ENCODE measurements around the gene WIPI1.

The WIPI1 gene

GRCh38 chr17:68451670-68452354 lies 5.5 kb downstream of the WIPI1 start:
- no peak overlapping the region for H3K4me3 ChIP-seq (ENCODE audit: insufficient read depth, low read depth, low read length)
- H3K4me1 ChIP-seq (ENCODE audit: control insufficient read depth, insufficient read depth, low read length): peaks cover 8% of the 10 kb centered on the region
- no peaks in the 10 kb centered on the region for H3K9me3 ChIP-seq (ENCODE audit: control insufficient read depth, low read length)
- no peaks in the 10 kb centered on the region for H3K36me3 ChIP-seq (ENCODE audit: control insufficient read depth, insufficient read depth, low read length)
- no peak overlapping the region for H3K27ac ChIP-seq (ENCODE audit: insufficient read depth, low read depth, low read length, poor library complexity, severe bottlenecking)
- 95 to 96% methylated on average over 3 to 5 of the region's 5 CpGs for WGBS, 2 experiments
- H3K27me3 ChIP-seq (ENCODE audit: control insufficient read depth, insufficient read depth, low read length, poor library complexity, severe bottlenecking): no peaks in the 10 kb centered on the region

GRCh38 chr17:68450801-68451200 lies 6.5 kb downstream of the WIPI1 start:
- H3K36me3 ChIP-seq (ENCODE audit: control insufficient read depth, insufficient read depth, low read length): no peaks in the 10 kb centered on the region
- 95 to 96% methylated on average over 14 of the region's 14 CpGs for WGBS, 2 experiments
- H3K27ac ChIP-seq (ENCODE audit: insufficient read depth, low read depth, low read length, poor library complexity, severe bottlenecking): no peak overlapping the region

GRCh38 chr17:68450391-68450790 lies 6.9 kb downstream of the WIPI1 start:
- no peaks in the 10 kb centered on the region for H3K9me3 ChIP-seq (ENCODE audit: control insufficient read depth, low read length)
- 91 to 93% methylated on average over 8 of the region's 8 CpGs for whole genome bisulfite sequencing, 2 experiments
- no peaks in the 10 kb centered on the region for H3K4me1 ChIP-seq (ENCODE audit: control insufficient read depth, insufficient read depth, low read length)
- no peaks in the 10 kb centered on the region for H3K36me3 ChIP-seq (ENCODE audit: control insufficient read depth, insufficient read depth, low read length)
- H3K27me3 ChIP-seq (ENCODE audit: control insufficient read depth, insufficient read depth, low read length, poor library complexity, severe bottlenecking): no peaks in the 10 kb centered on the region
- no peak overlapping the region for H3K27ac ChIP-seq (ENCODE audit: insufficient read depth, low read depth, low read length, poor library complexity, severe bottlenecking)
- no peak overlapping the region for H3K4me3 ChIP-seq (ENCODE audit: insufficient read depth, low read depth, low read length)

More at GRCh38 chr17:68450801-68451200, 6.5 kb downstream of the WIPI1 start:
- no peaks in the 10 kb centered on the region for H3K27me3 ChIP-seq (ENCODE audit: control insufficient read depth, insufficient read depth, low read length, poor library complexity, severe bottlenecking)
- no peak overlapping the region for H3K4me3 ChIP-seq (ENCODE audit: insufficient read depth, low read depth, low read length)
- H3K4me1 ChIP-seq (ENCODE audit: control insufficient read depth, insufficient read depth, low read length): peaks cover under 1% of the 10 kb centered on the region
- no peaks in the 10 kb centered on the region for H3K9me3 ChIP-seq (ENCODE audit: control insufficient read depth, low read length)

GRCh38 chr17:68449021-68449739 lies 8.1 kb downstream of the WIPI1 start:
- Histone ChIP-seq H3K36me3 (ENCODE audit: control insufficient read depth, insufficient read depth, low read length) (no peaks in the 10 kb centered on the region), H3K4me1 (ENCODE audit: control insufficient read depth, insufficient read depth, low read length) (no peaks in the 10 kb centered on the region), H3K4me3 (ENCODE audit: insufficient read depth, low read depth, low read length) (no peak overlapping the region), H3K27me3 (ENCODE audit: control insufficient read depth, insufficient read depth, low read length, poor library complexity, severe bottlenecking) (no peaks in the 10 kb centered on the region), H3K9me3 (ENCODE audit: control insufficient read depth, low read length) (no peaks in the 10 kb centered on the region), H3K27ac (ENCODE audit: insufficient read depth, low read depth, low read length, poor library complexity, severe bottlenecking) (no peak overlapping the region)
- WGBS, 2 experiments: 95 to 96% methylated on average over 13 of the region's 13 CpGs

DNA sequence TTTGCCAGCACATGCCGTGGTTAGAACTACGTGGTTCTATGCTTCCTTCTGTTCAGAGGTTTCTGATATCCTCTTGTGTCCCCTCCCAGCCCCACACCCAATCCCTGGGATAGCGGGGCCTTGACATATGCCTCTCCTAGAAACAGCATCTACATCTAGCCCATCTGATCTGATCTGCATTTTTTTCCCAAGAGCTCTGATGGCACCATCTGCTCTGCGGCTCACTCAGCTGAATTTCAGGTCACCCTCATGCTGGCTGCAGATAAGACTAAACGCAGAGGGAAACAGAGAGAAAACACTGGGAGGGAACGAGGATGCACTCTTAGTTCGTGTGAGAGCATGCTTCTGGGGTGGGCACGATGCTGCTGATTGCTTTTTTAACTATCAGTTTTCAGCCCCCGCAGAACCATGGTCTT lies 10.7 kb downstream of the WIPI1 start:
- H3K9me3 ChIP-seq (ENCODE audit: control insufficient read depth, low read length): no peaks in the 10 kb centered on the region
- no peaks in the 10 kb centered on the region for H3K4me1 ChIP-seq (ENCODE audit: control insufficient read depth, insufficient read depth, low read length)
- H3K4me3 ChIP-seq (ENCODE audit: insufficient read depth, low read depth, low read length): no peak overlapping the region
- H3K27me3 ChIP-seq (ENCODE audit: control insufficient read depth, insufficient read depth, low read length, poor library complexity, severe bottlenecking): no peaks in the 10 kb centered on the region
- H3K36me3 ChIP-seq (ENCODE audit: control insufficient read depth, insufficient read depth, low read length): no peaks in the 10 kb centered on the region
- no peak overlapping the region for H3K27ac ChIP-seq (ENCODE audit: insufficient read depth, low read depth, low read length, poor library complexity, severe bottlenecking)
- 94% methylated on average over 9 of the region's 9 CpGs for WGBS, 2 experiments

- H3K4me3 ChIP-seq (ENCODE audit: insufficient read depth, low read depth, low read length): no peak overlapping the region
- H3K36me3 ChIP-seq (ENCODE audit: control insufficient read depth, insufficient read depth, low read length): no peaks in the 10 kb centered on the region
- no peaks in the 10 kb centered on the region for H3K27me3 ChIP-seq (ENCODE audit: control insufficient read depth, insufficient read depth, low read length, poor library complexity, severe bottlenecking)
- no peaks in the 10 kb centered on the region for H3K9me3 ChIP-seq (ENCODE audit: control insufficient read depth, low read length)
- H3K4me1 ChIP-seq (ENCODE audit: control insufficient read depth, insufficient read depth, low read length): no peaks in the 10 kb centered on the region
- 94 to 97% methylated on average over 8 of the region's 8 CpGs for WGBS, 2 experiments
- no peak overlapping the region for H3K27ac ChIP-seq (ENCODE audit: insufficient read depth, low read depth, low read length, poor library complexity, severe bottlenecking)
These were observed 11.6 kb downstream of the WIPI1 start for GRCh38 chr17:68445671-68446070.

DNA sequence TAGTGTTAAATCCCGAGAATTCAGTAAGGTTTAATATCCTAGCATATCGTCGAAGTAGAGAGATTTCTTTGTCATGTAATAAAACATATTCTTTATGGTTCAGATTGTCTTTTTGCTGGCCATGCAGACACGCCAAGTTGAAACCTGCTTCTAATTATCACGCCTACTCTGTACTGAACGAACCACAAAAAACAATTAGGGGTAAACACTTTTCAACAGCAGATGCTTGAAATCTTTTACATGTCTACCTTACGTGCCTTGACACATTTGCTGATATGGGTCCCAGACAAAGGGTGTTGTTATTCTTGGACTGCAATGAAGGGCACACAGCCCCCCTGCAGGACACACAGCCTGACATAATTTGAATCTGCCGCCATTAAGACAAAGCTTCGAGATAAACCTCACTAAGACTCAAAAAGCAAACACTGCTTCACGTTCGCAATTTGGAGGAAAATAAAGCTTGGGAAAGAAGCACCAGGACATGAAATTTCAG lies 13.3 kb downstream of the WIPI1 start:
- H3K36me3 ChIP-seq (ENCODE audit: control insufficient read depth, insufficient read depth, low read length): no peaks in the 10 kb centered on the region
- WGBS, 2 experiments: 93 to 94% methylated on average over 8 to 11 of the region's 11 CpGs
- H3K4me1 ChIP-seq (ENCODE audit: control insufficient read depth, insufficient read depth, low read length): no peaks in the 10 kb centered on the region
- H3K27ac ChIP-seq (ENCODE audit: insufficient read depth, low read depth, low read length, poor library complexity, severe bottlenecking): no peak overlapping the region
- no peak overlapping the region for H3K4me3 ChIP-seq (ENCODE audit: insufficient read depth, low read depth, low read length)
- H3K9me3 ChIP-seq (ENCODE audit: control insufficient read depth, low read length): no peaks in the 10 kb centered on the region
- H3K27me3 ChIP-seq (ENCODE audit: control insufficient read depth, insufficient read depth, low read length, poor library complexity, severe bottlenecking): no peaks in the 10 kb centered on the region

- Histone ChIP-seq H3K4me1 (ENCODE audit: control insufficient read depth, insufficient read depth, low read length) (no peaks in the 10 kb centered on the region), H3K27ac (ENCODE audit: insufficient read depth, low read depth, low read length, poor library complexity, severe bottlenecking) (no peak overlapping the region), H3K9me3 (ENCODE audit: control insufficient read depth, low read length) (no peaks in the 10 kb centered on the region), H3K4me3 (ENCODE audit: insufficient read depth, low read depth, low read length) (no peak overlapping the region), H3K27me3 (ENCODE audit: control insufficient read depth, insufficient read depth, low read length, poor library complexity, severe bottlenecking) (no peaks in the 10 kb centered on the region), H3K36me3 (ENCODE audit: control insufficient read depth, insufficient read depth, low read length) (no peaks in the 10 kb centered on the region)
- WGBS, 2 experiments: 91 to 93% methylated on average over 13 to 14 of the region's 14 CpGs
These were observed 16.1 kb downstream of the WIPI1 start for GRCh38 chr17:68441070-68441770.

GRCh38 chr17:68440526-68440925 lies 16.8 kb downstream of the WIPI1 start:
- H3K27ac ChIP-seq (ENCODE audit: insufficient read depth, low read depth, low read length, poor library complexity, severe bottlenecking): no peak overlapping the region
- WGBS, 2 experiments: 95% methylated on average over 2 of the region's 2 CpGs
- H3K27me3 ChIP-seq (ENCODE audit: control insufficient read depth, insufficient read depth, low read length, poor library complexity, severe bottlenecking): no peaks in the 10 kb centered on the region
- H3K9me3 ChIP-seq (ENCODE audit: control insufficient read depth, low read length): no peaks in the 10 kb centered on the region
- H3K4me3 ChIP-seq (ENCODE audit: insufficient read depth, low read depth, low read length): no peak overlapping the region
- H3K4me1 ChIP-seq (ENCODE audit: control insufficient read depth, insufficient read depth, low read length): no peaks in the 10 kb centered on the region
- H3K36me3 ChIP-seq (ENCODE audit: control insufficient read depth, insufficient read depth, low read length): no peaks in the 10 kb centered on the region

GRCh38 chr17:68439656-68440290 lies 17.5 kb downstream of the WIPI1 start:
- Histone ChIP-seq H3K4me1 (ENCODE audit: control insufficient read depth, insufficient read depth, low read length) (no peaks in the 10 kb centered on the region), H3K27ac (ENCODE audit: insufficient read depth, low read depth, low read length, poor library complexity, severe bottlenecking) (no peak overlapping the region), H3K36me3 (ENCODE audit: control insufficient read depth, insufficient read depth, low read length) (no peaks in the 10 kb centered on the region), H3K4me3 (ENCODE audit: insufficient read depth, low read depth, low read length) (no peak overlapping the region), H3K27me3 (ENCODE audit: control insufficient read depth, insufficient read depth, low read length, poor library complexity, severe bottlenecking) (no peaks in the 10 kb centered on the region), H3K9me3 (ENCODE audit: control insufficient read depth, low read length) (no peaks in the 10 kb centered on the region)
- WGBS, 2 experiments: 82 to 84% methylated on average over 8 of the region's 8 CpGs
